GM12878 (cell line): ENCODE data around the gene RAP1GAP2. TPM values are rescaled to one million over a fixed set of nuclear protein-coding genes. Genes with fewer than 3 reads are reported as not detected.

Experiments
- ATAC-seq: fragments of 200-7000 bp; cut with Tn5 transposase; 3 replicates; pipeline ENCODE4 v1.9.1; 2020; ENCODE audit warnings: mild to moderate bottlenecking, moderate library complexity
- BruUV-seq: library from RNA; stranded (reverse); fragments of 400-500 nt; replicated peaks from 2 replicates; lab custom pipeline; 2021; lab: Mats Ljungman, UMichigan
- CTCF ChIA-PET: fragments of 300-600 bp; sonication (Branson Sonifier 250); formaldehyde crosslinking; extraction: SDS; loops from one replicate; lab custom pipeline; 2021; ENCODE audit warnings: inconsistent platforms; lab: Yijun Ruan, JAX
- POLR2A ChIA-PET: fragments of 350-600 bp; formaldehyde crosslinking; extraction: SDS; loops from one replicate; lab custom pipeline; 2021; ENCODE audit warnings: inconsistent platforms; lab: Charles Lee
- RAD21 ChIA-PET: fragments of 300-600 bp; sonication (Branson Sonifier 250); formaldehyde crosslinking; loops from one replicate; lab custom pipeline; 2023; ENCODE audit warnings: antibody characterized with exemption; ENCODE audit not compliant: unreplicated experiment; lab: Charles Lee
- SMC1A ChIA-PET: fragments of 300-600 bp; sonication (Branson Sonifier 250); formaldehyde crosslinking; loops from one replicate; lab custom pipeline; 2023; ENCODE audit not compliant: unreplicated experiment, uncharacterized antibody; lab: Charles Lee
- DNase-seq: peaks from one replicate; pipeline ENCODE4 v3.0.0-alpha.2; 2011; ENCODE audit warnings: low read depth, low spot score
- FAIRE-seq: peaks from 3 replicates; lab custom pipeline; 2011; peaks lifted over from hg19 to GRCh38; lab: Jason Lieb, UNC
- H2AFZ ChIP-seq: 2 replicates; pipeline ENCODE4 v1.6.0; 2011; ENCODE audit warnings: low read depth, low read length, control low read depth; ENCODE audit not compliant: control insufficient read depth
- H3K27ac ChIP-seq: 2 replicates; pipeline ENCODE4 v1.5.1; 2011; ENCODE audit warnings: control low read depth; ENCODE audit not compliant: control insufficient read depth, insufficient read depth
- H3K27me3 ChIP-seq, 2 experiments: replicated peaks in 1 of 2; 2 replicates each; pipeline versions ENCODE4 v1.6.0 to v1.6.1; 2011; ENCODE audit warnings: low read length in 1 of 2; ENCODE audit not compliant: control insufficient read depth in 2 of 2, insufficient read depth in 2 of 2
- H3K36me3 ChIP-seq, 2 experiments: 2 replicates each; pipeline ENCODE4 v1.5.1; 2011; ENCODE audit warnings: low read length in 1 of 2; ENCODE audit not compliant: control insufficient read depth in 2 of 2, insufficient read depth in 2 of 2
- H3K4me1 ChIP-seq: 2 replicates; pipeline ENCODE4 v1.6.1; 2011; ENCODE audit warnings: mild to moderate bottlenecking, low read length, moderate library complexity, mixed read lengths; ENCODE audit not compliant: control insufficient read depth, insufficient read depth
- H3K4me2 ChIP-seq: 2 replicates; pipeline ENCODE4 v1.6.0; 2011; ENCODE audit warnings: control low read depth; ENCODE audit not compliant: control insufficient read depth, insufficient read depth
- H3K4me3 ChIP-seq: fragments of 200-600 bp; sonication (generic); 2 replicates; pipeline ENCODE4 v1.5.1; 2016
- H3K79me2 ChIP-seq: 2 replicates; pipeline ENCODE4 v1.6.0; 2011; ENCODE audit warnings: low read length; ENCODE audit not compliant: control insufficient read depth, insufficient read depth
- H3K9ac ChIP-seq: 2 replicates; pipeline ENCODE4 v1.8.0; 2011; ENCODE audit warnings: low read length, control low read depth, mixed read lengths; ENCODE audit not compliant: control insufficient read depth, insufficient read depth
- H3K9me3 ChIP-seq: replicated peaks from 3 replicates; pipeline ENCODE4 v1.5.1; 2011; ENCODE audit warnings: mild to moderate bottlenecking, low read length; ENCODE audit not compliant: control insufficient read depth, insufficient read depth
- H4K20me1 ChIP-seq: 2 replicates; pipeline ENCODE4 v1.6.0; 2011; ENCODE audit not compliant: control insufficient read depth, insufficient read depth
- ASH2L ChIP-seq: fragments of 300-600, 200-600 bp; sonication (generic); IDR thresholded peaks from 2 replicates; pipeline ENCODE4 v1.6.1; 2017; ENCODE audit warnings: low read depth, mild to moderate bottlenecking, borderline replicate concordance
- HCFC1 ChIP-seq: fragments of 150-350 bp; IDR thresholded peaks from 2 replicates; pipeline ENCODE4 v1.6.1; 2014; ENCODE audit warnings: low read length
- MEF2B ChIP-seq: fragments of 450-650 bp; IDR thresholded peaks from 2 replicates; pipeline ENCODE4 v1.6.1; 2018; ENCODE audit warnings: mild to moderate bottlenecking, moderate library complexity; ENCODE audit not compliant: partially characterized antibody, poor library complexity, severe bottlenecking
- POLR2AphosphoS2 ChIP-seq: IDR thresholded peaks from 2 replicates; pipeline ENCODE4 v1.6.1; 2011; ENCODE audit warnings: low read depth, mild to moderate bottlenecking, low read length, improper control_type of control experiment, moderate library complexity
- RAD51 ChIP-seq: fragments of 450-650 bp; IDR thresholded peaks from 2 replicates; pipeline ENCODE4 v1.6.1; 2016; ENCODE audit warnings: moderate library complexity, mild to moderate bottlenecking, inconsistent platforms
- RUNX3 ChIP-seq: IDR thresholded peaks from 2 replicates; pipeline ENCODE4 v1.6.1; 2012; ENCODE audit warnings: low read length, inconsistent platforms
- SIN3A ChIP-seq: IDR thresholded peaks from 2 replicates; pipeline ENCODE4 v1.6.1; 2012; ENCODE audit warnings: low read depth, low read length, improper control_type of control experiment
- SIX5 ChIP-seq: IDR thresholded peaks from 2 replicates; pipeline ENCODE4 v1.6.1; 2011; ENCODE audit warnings: mild to moderate bottlenecking, low read depth, low read length, moderate library complexity; ENCODE audit not compliant: severe bottlenecking
- SMAD5 ChIP-seq: IDR thresholded peaks from 2 replicates; pipeline ENCODE4 v1.6.1; 2016; ENCODE audit warnings: antibody characterized with exemption, low read depth
- SMARCA5 ChIP-seq: fragments of 450-650 bp; IDR thresholded peaks from 2 replicates; pipeline ENCODE4 v1.6.1; 2017; ENCODE audit warnings: mild to moderate bottlenecking
- ZNF384 ChIP-seq: IDR thresholded peaks from 2 replicates; pipeline ENCODE4 v1.6.1; 2012; ENCODE audit warnings: low read depth, mild to moderate bottlenecking, low read length, improper control_type of control experiment, borderline replicate concordance
- ZZZ3 ChIP-seq: IDR thresholded peaks from 2 replicates; pipeline ENCODE4 v1.6.1; 2011; ENCODE audit warnings: low read depth; ENCODE audit not compliant: control insufficient read depth, insufficient read length
- WGBS: methylation state at CpG from one replicate; pipeline ENCODE4 v1.1.6; 2016; ENCODE audit warnings: low lambda C conversion rate; ENCODE audit not compliant: insufficient replicate concordance, insufficient coverage; ENCODE audit errors: missing lambda C conversion rate; 5-methylcytosine and 5-hydroxymethylcytosine counted together
- in situ Hi-C: fragments of 300-500 bp; cut with MboI; formaldehyde crosslinking; loops from 9 replicates; pipeline ENCODE4 v1.14.3; 2018; ENCODE audit warnings: mixed read lengths
- intact Hi-C: fragments of 100-400 bp; cut with micrococcal nuclease; formaldehyde crosslinking; loops from one replicate; pipeline ENCODE4 v1.14.2; 2022; ENCODE audit not compliant: unreplicated experiment
- polyA plus RNA-seq, 11 experiments: library from polyadenylated mRNA; depleted of rRNA in 4 of 11; unstranded in 6 of 11; stranded (reverse) in 5 of 11; fragments of >200 nt; fragmentation: Nextera tagmentation in 4 of 11; fragmentation: Illumina TruSeq in 1 of 11; extraction: Ambion mirVana in 4 of 11; extraction: Trizol in 1 of 11; gene quantifications; 1 replicate in 1 of 11; 2 replicates in 10 of 11; pipeline versions ENCODE4 v1.2.1 to v1.2.3, GENCODE V29; 2011 to 2016; ENCODE audit warnings: inconsistent platforms in 2 of 11, missing spikeins in 2 of 11, low read depth in 1 of 11
- total RNA-seq, 4 experiments: library from RNA; depleted of rRNA in 3 of 4; stranded (reverse); fragments of >200 nt in 3 of 4; fragmentation: Illumina TruSeq in 1 of 4; extraction: Trizol in 1 of 4; gene quantifications; 2 replicates each; pipeline versions ENCODE4 v1.2.1 to v1.2.3, GENCODE V29; 2013 to 2021
- TF ChIP-seq, protein P1 (sequence below): fragments of 450-650 bp; formaldehyde crosslinking; IDR thresholded peaks from 2 replicates; pipeline ENCODE4 v1.4.0; 2022; ENCODE audit warnings: mild to moderate bottlenecking, moderate library complexity
- TF ChIP-seq, protein P2 (sequence below): fragments of 450-650 bp; IDR thresholded peaks from 2 replicates; pipeline ENCODE4 v1.6.1; 2018; ENCODE audit warnings: mild to moderate bottlenecking, low read depth, moderate library complexity; ENCODE audit not compliant: partially characterized antibody

The RAP1GAP2 gene
- total and polyA plus RNA-seq, 10 of the 15 experiments (the other 5 are each of a cell fraction or from before 2014, with no cell fraction given) = 0.03 to 0.95 (median 0.49) TPM; not detected in 2

DNA sequence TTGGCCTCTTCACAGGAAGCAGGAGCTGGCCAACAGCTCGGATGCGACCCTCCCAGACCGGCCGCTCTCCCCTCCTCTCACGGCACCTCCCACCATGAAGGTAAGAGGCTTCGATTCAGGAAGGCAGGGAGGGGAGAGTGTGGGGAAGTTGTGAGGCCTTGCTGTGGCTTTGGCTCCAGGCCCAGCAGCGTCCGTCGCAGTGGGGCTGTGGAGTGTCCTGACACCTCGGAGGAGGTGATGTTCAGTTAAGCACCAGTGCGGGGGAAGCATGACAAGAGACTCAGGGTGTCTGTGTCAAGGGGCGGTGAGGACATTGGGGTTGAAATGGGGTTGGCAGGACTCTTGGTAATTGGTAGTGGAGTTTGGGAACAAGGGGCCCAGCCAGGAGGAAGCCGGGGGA lies 109.0 kb downstream of the RAP1GAP2 start:
- no peaks in the 10 kb centered on the region for H4K20me1 ChIP-seq
- no peaks in the 10 kb centered on the region for H3K36me3 ChIP-seq
- H3K4me3 ChIP-seq = no peak overlapping the region
- no peak for DNase-seq
- no peaks in the 10 kb centered on the region for H3K79me2 ChIP-seq
- H3K27ac ChIP-seq = no peak overlapping the region
- POLR2A ChIA-PET = no interaction called here
- no TSS peak for BruUV-seq
- no peaks in the 10 kb centered on the region for H3K27me3 ChIP-seq
- FAIRE-seq = no peak
- TF ChIP-seq SMAD5 (no peak), POLR2AphosphoS2 (no peak), ZNF384 (no peak), ASH2L (no peak), ZZZ3 (no peak), HCFC1 (no peak), RUNX3 (no peak), SIN3A (no peak), SIX5 (no peak), MEF2B (no peak), RAD51 (no peak), SMARCA5 (no peak)
- TF ChIP-seq, protein P1, sequence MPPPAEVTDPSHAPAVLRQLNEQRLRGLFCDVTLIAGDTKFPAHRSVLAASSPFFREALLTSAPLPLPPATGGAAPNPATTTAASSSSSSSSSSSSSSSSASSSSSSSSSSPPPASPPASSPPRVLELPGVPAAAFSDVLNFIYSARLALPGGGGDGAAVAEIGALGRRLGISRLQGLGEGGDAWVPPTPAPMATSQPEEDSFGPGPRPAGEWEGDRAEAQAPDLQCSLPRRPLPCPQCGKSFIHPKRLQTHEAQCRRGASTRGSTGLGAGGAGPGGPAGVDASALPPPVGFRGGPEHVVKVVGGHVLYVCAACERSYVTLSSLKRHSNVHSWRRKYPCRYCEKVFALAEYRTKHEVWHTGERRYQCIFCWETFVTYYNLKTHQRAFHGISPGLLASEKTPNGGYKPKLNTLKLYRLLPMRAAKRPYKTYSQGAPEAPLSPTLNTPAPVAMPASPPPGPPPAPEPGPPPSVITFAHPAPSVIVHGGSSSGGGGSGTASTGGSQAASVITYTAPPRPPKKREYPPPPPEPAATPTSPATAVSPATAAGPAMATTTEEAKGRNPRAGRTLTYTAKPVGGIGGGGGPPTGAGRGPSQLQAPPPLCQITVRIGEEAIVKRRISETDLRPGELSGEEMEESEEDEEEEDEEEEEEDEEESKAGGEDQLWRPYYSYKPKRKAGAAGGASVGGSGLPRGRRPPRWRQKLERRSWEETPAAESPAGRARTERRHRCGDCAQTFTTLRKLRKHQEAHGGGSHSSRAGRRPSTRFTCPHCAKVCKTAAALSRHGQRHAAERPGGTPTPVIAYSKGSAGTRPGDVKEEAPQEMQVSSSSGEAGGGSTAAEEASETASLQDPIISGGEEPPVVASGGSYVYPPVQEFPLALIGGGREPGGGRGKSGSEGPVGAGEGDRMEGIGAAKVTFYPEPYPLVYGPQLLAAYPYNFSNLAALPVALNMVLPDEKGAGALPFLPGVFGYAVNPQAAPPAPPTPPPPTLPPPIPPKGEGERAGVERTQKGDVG (CRISPR knock-in tag) = no peak
- TF ChIP-seq, protein P2, sequence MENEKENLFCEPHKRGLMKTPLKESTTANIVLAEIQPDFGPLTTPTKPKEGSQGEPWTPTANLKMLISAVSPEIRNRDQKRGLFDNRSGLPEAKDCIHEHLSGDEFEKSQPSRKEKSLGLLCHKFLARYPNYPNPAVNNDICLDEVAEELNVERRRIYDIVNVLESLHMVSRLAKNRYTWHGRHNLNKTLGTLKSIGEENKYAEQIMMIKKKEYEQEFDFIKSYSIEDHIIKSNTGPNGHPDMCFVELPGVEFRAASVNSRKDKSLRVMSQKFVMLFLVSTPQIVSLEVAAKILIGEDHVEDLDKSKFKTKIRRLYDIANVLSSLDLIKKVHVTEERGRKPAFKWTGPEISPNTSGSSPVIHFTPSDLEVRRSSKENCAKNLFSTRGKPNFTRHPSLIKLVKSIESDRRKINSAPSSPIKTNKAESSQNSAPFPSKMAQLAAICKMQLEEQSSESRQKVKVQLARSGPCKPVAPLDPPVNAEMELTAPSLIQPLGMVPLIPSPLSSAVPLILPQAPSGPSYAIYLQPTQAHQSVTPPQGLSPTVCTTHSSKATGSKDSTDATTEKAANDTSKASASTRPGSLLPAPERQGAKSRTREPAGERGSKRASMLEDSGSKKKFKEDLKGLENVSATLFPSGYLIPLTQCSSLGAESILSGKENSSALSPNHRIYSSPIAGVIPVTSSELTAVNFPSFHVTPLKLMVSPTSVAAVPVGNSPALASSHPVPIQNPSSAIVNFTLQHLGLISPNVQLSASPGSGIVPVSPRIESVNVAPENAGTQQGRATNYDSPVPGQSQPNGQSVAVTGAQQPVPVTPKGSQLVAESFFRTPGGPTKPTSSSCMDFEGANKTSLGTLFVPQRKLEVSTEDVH = no peak
- no peak overlapping the region for H3K4me2 ChIP-seq
- in situ Hi-C loops = no loop called here
- CTCF ChIA-PET = no interaction called here
- no peak overlapping the region for H2AFZ ChIP-seq
- 46% methylated on average over 13 of the region's 13 CpGs for WGBS
- no peak for ATAC-seq
- SMC1A ChIA-PET = no interaction called here
- no peak overlapping the region for H3K9ac ChIP-seq
- peaks cover 2% of the 10 kb centered on the region; the same call in 2 of the 3 replicates for H3K9me3 ChIP-seq
- intact Hi-C loops = no loop called here
- no peaks in the 10 kb centered on the region for H3K4me1 ChIP-seq
- RAD21 ChIA-PET = no interaction called here
